Measurements from ENCODE around the gene SLC7A14. TPM values are rescaled to one million over a fixed set of nuclear protein-coding genes. Genes with fewer than 3 reads are reported as not detected.

The SLC7A14 gene
- not detected for total RNA-seq

DNA sequence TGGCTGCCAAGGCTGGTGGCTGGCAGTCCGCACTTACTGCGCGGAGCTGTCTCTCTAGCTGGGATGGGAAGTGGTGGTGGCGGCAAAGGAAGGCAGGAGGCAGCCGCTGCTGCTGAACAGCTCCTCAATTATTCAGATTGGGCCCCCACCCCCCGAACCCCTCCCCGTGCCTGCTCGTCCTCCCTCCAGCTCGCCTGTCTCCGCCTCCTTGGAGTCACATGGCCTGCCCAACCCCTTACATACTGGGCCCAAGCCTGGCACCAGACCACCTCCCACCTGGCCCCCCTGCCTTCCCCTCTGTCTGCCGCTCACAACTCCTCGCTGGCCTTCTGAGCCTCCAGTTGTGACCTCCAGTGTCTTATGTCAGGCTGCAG, at the start of gene SLC7A14:
SLC7A14 (minus strand) TSS at position 139 of the 374 bp plus-strand sequence. CDS start 59,139 bp downstream, outside the sequence.

DNA sequence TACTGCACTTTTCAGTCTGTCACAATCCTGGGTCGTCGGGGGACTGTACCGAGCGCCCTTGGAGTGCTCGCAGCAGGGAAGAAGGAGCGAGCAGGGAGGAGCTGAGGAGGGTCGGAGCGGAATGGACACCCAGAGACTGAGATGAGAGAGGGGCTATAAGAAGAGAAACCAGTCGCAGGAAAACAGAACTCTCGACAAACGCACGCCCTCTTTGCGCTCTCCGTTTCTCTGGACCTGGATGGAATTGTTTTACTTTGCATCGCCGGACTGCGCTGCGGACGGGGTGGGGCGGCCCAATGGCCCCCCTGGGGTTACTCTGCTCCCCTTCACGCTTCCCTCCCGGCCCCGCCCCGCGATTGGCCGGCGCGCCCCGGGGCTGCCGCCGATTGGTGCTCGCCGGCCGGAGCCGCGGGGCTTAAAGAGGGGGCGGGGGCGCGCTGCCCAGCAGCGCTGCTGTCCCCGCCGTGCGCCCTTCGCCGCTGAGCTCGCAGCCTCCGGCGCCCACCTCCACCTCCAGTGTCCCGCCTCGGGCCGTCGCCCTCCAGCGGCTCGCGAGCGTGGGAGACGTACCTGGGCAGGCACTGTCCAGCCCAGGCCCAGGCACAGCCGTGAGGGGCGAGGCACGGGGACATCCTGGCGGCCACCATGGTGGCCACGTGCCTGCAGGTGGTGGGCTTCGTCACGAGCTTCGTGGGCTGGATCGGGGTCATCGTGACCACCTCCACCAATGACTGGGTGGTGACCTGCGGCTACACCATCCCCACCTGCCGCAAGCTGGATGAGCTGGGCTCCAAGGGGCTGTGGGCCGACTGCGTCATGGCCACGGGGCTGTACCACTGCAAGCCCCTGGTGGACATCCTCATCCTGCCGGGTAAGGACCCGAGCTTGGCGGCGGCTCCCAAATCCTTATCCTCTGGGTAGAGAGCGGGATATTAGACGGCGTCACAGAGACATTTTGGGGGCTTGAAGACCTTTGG, 167.2 kb downstream of the SLC7A14 start, which contains the start of gene CLDN11:
CLDN11 (plus strand) TSS at position 447 of the 977 bp plus-strand sequence; CDS start at position 646, 199 bp downstream.

Small RNAs within 50 kb of the gene (microRNA-seq; reads per million reads assigned to microRNA genes)
- not detected for gene MIR6828 (ENCODE audit: borderline microRNAs expressed, borderline replicate concordance)

Other genes with a start within 250 kb of the SLC7A14 start
- 10 to 100 TPM; 16.3 to 18.8 TPM for gene SKIL, start 228.4 kb downstream of the SLC7A14 start, total RNA-seq
- under 1 TPM in 1 of 2 experiments, not detected in 1; 0.10 TPM for gene CLDN11, start 167.2 kb downstream of the SLC7A14 start, total RNA-seq